OCI-LY7 (cell line): ENCODE data around the gene SPOCK1. TPM values are rescaled to one million over a fixed set of nuclear protein-coding genes. Genes with fewer than 3 reads are reported as not detected.

Experiments
- BruUV-seq: library from RNA; stranded (reverse); fragments of 400-500 nt; replicated peaks from 2 replicates; lab custom pipeline; 2021; lab: Mats Ljungman, UMichigan
- CTCF ChIA-PET: fragments of 300-600 bp; sonication (Branson Sonifier 250); formaldehyde crosslinking; loops from one replicate; lab custom pipeline; 2022; ENCODE audit warnings: antibody characterized with exemption; ENCODE audit not compliant: unreplicated experiment; lab: Charles Lee
- POLR2A ChIA-PET: fragments of 300-600 bp; sonication (Branson Sonifier 250); formaldehyde crosslinking; loops from one replicate; lab custom pipeline; 2022; ENCODE audit warnings: antibody characterized with exemption; lab: Charles Lee
- DNase-seq: peaks from one replicate; pipeline ENCODE4 v3.0.0-alpha.2; 2015; ENCODE audit warnings: low spot score
- H2AFZ ChIP-seq: fragments of 200-600 bp; sonication (generic), shearing (Covaris generic); 2 replicates; pipeline ENCODE4 v1.6.1; 2014; ENCODE audit warnings: mild to moderate bottlenecking, antibody characterized with exemption, low read length, moderate library complexity
- H3K27ac ChIP-seq: fragments of 200-600 bp; sonication (generic); 2 replicates; pipeline ENCODE4 v1.5.1; 2014; ENCODE audit warnings: mixed run types, low read depth, mild to moderate bottlenecking, moderate library complexity, low read length, inconsistent platforms; ENCODE audit not compliant: poor library complexity, severe bottlenecking
- H3K36me3 ChIP-seq: fragments of 200-600 bp; sonication (generic); 2 replicates; pipeline ENCODE4 v1.6.1; 2014; ENCODE audit warnings: mild to moderate bottlenecking, antibody characterized with exemption, low read length, moderate library complexity, mixed read lengths; ENCODE audit not compliant: insufficient read depth
- H3K4me1 ChIP-seq: fragments of 200-600 bp; sonication (generic); 2 replicates; pipeline ENCODE4 v1.5.1; 2014; ENCODE audit warnings: mild to moderate bottlenecking, low read length; ENCODE audit not compliant: insufficient read depth, poor library complexity, severe bottlenecking
- H3K4me2 ChIP-seq: fragments of 200-600 bp; sonication (generic); 2 replicates; pipeline ENCODE4 v1.6.1; 2014; ENCODE audit warnings: mild to moderate bottlenecking, low read length
- H3K4me3 ChIP-seq: fragments of 200-600 bp; sonication (generic); 2 replicates; pipeline ENCODE4 v1.5.1; 2014; ENCODE audit warnings: mild to moderate bottlenecking, low read depth, low read length; ENCODE audit not compliant: poor library complexity, severe bottlenecking
- H3K79me2 ChIP-seq: fragments of 200-600 bp; sonication (generic); 2 replicates; pipeline ENCODE4 v1.6.1; 2016; ENCODE audit warnings: low read depth, mild to moderate bottlenecking, low read length, moderate library complexity, mixed read lengths; ENCODE audit not compliant: insufficient read depth
- H3K9me2 ChIP-seq: fragments of 200-600 bp; sonication (generic); 2 replicates; pipeline ENCODE4 v1.6.1; 2016; ENCODE audit warnings: mild to moderate bottlenecking, low read length, mixed read lengths; ENCODE audit not compliant: insufficient read depth
- H3K9me3 ChIP-seq: fragments of 200-600 bp; sonication (generic); 2 replicates; pipeline ENCODE4 v1.6.1; 2014; ENCODE audit warnings: mild to moderate bottlenecking, mixed run types, low read length, mixed read lengths
- H4K20me1 ChIP-seq: fragments of 200-600 bp; sonication (generic); 2 replicates; pipeline ENCODE4 v1.6.1; 2014; ENCODE audit warnings: mild to moderate bottlenecking, antibody characterized with exemption, low read length, moderate library complexity, mixed read lengths; ENCODE audit not compliant: insufficient read depth
- CTCF ChIP-seq: fragments of 200-600 bp; sonication (generic); conservative IDR thresholded peaks from 2 replicates; pipeline ENCODE4 v1.5.1; 2014; ENCODE audit warnings: mild to moderate bottlenecking, antibody characterized with exemption, low read length, moderate library complexity, mixed read lengths
- EZH2phosphoT487 ChIP-seq: fragments of 200-600 bp; sonication (generic); IDR thresholded peaks from 2 replicates; pipeline ENCODE4 v1.6.1; 2018; ENCODE audit warnings: low read depth, borderline replicate concordance, mild to moderate bottlenecking, mixed run types, antibody characterized with exemption, low read length, moderate library complexity, mixed read lengths
- intact Hi-C: fragments of 100-400 bp; cut with micrococcal nuclease; formaldehyde crosslinking; loops from one replicate; pipeline ENCODE4 v1.10.0; 2022; ENCODE audit not compliant: unreplicated experiment
- total RNA-seq, 2 experiments: library from RNA; depleted of rRNA in 1 of 2; stranded (reverse); fragments of >200 nt in 1 of 2; shearing (Covaris generic) in 1 of 2; gene quantifications; 2 replicates each; pipeline ENCODE4 v1.2.3, GENCODE V29; 2014 to 2022

SPOCK1 gene
- total RNA-seq, 2 experiments from 2014 or later: 0.29 to 1.5 TPM

- Histone ChIP-seq H3K27ac (no peak overlapping the region), H2AFZ (no peak overlapping the region), H3K9me3 (no peaks in the 10 kb centered on the region), H3K9me2 (no peaks in the 10 kb centered on the region), H3K79me2 (no peaks in the 10 kb centered on the region), H4K20me1 (no peaks in the 10 kb centered on the region), H3K4me1 (no peaks in the 10 kb centered on the region), H3K4me2 (no peak overlapping the region), H3K4me3 (no peak overlapping the region), H3K36me3 (no peaks in the 10 kb centered on the region)
- DNase-seq: no peak
- no peak for TF ChIP-seq CTCF
- TF ChIP-seq EZH2phosphoT487: no peak
- ChIA-PET POLR2A (no interaction called here), CTCF (no interaction called here)
- intact Hi-C loops: no loop called here
- no TSS peak for BruUV-seq
Measured at GRCh38 chr5:137265457-137265856, 233.7 kb downstream of the SPOCK1 start.

GRCh38 chr5:137264573-137264972 is 234.6 kb downstream of the SPOCK1 start:
- POLR2A ChIA-PET: no interaction called here
- intact Hi-C loops: no loop called here
- H3K4me1 ChIP-seq: no peaks in the 10 kb centered on the region
- no TSS peak for BruUV-seq
- TF ChIP-seq EZH2phosphoT487 (no peak), CTCF (no peak)
- H3K9me2 ChIP-seq: no peaks in the 10 kb centered on the region
- H4K20me1 ChIP-seq: no peaks in the 10 kb centered on the region
- H3K36me3 ChIP-seq: no peaks in the 10 kb centered on the region
- CTCF ChIA-PET: no interaction called here
- H3K27ac ChIP-seq: no peak overlapping the region
- no peaks in the 10 kb centered on the region for H3K79me2 ChIP-seq
- no peak overlapping the region for H3K4me2 ChIP-seq
- H3K4me3 ChIP-seq: no peak overlapping the region
- DNase-seq: no peak
- no peak overlapping the region for H2AFZ ChIP-seq
- no peaks in the 10 kb centered on the region for H3K9me3 ChIP-seq

GRCh38 chr5:137264041-137264440 is 235.1 kb downstream of the SPOCK1 start:
- POLR2A ChIA-PET: interaction anchor here (0.7 kb wide), 1 partner anchor 13 kb away, joined by 5 read pairs; no protein-coding TSS in a partner anchor
- Histone ChIP-seq H4K20me1 (no peaks in the 10 kb centered on the region), H3K36me3 (no peaks in the 10 kb centered on the region), H3K4me2 (no peak overlapping the region), H2AFZ (no peak overlapping the region), H3K79me2 (no peaks in the 10 kb centered on the region), H3K4me3 (no peak overlapping the region), H3K27ac (no peak overlapping the region), H3K9me2 (no peaks in the 10 kb centered on the region), H3K4me1 (no peaks in the 10 kb centered on the region), H3K9me3 (no peaks in the 10 kb centered on the region)
- no TSS peak for BruUV-seq
- CTCF ChIA-PET: no interaction called here
- intact Hi-C loops: no loop called here
- no peak for DNase-seq
- TF ChIP-seq EZH2phosphoT487 (no peak), CTCF (no peak)
